Measurements from ENCODE around the gene XRCC4. TPM values are rescaled to one million over a fixed set of nuclear protein-coding genes. Genes with fewer than 3 reads are reported as not detected.

Gene XRCC4
- total and polyA plus RNA-seq, 2 of the 13 experiments (the other 11 are each of a cell fraction or from before 2014, with no cell fraction given): 2.8 to 12.6 TPM

- TF ChIP-seq, protein P1, sequence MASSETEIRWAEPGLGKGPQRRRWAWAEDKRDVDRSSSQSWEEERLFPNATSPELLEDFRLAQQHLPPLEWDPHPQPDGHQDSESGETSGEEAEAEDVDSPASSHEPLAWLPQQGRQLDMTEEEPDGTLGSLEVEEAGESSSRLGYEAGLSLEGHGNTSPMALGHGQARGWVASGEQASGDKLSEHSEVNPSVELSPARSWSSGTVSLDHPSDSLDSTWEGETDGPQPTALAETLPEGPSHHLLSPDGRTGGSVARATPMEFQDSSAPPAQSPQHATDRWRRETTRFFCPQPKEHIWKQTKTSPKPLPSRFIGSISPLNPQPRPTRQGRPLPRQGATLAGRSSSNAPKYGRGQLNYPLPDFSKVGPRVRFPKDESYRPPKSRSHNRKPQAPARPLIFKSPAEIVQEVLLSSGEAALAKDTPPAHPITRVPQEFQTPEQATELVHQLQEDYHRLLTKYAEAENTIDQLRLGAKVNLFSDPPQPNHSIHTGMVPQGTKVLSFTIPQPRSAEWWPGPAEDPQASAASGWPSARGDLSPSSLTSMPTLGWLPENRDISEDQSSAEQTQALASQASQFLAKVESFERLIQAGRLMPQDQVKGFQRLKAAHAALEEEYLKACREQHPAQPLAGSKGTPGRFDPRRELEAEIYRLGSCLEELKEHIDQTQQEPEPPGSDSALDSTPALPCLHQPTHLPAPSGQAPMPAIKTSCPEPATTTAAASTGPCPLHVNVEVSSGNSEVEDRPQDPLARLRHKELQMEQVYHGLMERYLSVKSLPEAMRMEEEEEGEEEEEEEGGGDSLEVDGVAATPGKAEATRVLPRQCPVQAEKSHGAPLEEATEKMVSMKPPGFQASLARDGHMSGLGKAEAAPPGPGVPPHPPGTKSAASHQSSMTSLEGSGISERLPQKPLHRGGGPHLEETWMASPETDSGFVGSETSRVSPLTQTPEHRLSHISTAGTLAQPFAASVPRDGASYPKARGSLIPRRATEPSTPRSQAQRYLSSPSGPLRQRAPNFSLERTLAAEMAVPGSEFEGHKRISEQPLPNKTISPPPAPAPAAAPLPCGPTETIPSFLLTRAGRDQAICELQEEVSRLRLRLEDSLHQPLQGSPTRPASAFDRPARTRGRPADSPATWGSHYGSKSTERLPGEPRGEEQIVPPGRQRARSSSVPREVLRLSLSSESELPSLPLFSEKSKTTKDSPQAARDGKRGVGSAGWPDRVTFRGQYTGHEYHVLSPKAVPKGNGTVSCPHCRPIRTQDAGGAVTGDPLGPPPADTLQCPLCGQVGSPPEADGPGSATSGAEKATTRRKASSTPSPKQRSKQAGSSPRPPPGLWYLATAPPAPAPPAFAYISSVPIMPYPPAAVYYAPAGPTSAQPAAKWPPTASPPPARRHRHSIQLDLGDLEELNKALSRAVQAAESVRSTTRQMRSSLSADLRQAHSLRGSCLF (CRISPR knock-in tag; IDR thresholded peaks at IDR 0.05; ENCODE audit: borderline replicate concordance): no peak
- no peak for TF ChIP-seq ZNF280D (CRISPR knock-in tag; IDR thresholded peaks at IDR 0.05)
- TF ChIP-seq ZSCAN29 (CRISPR knock-in tag; conservative IDR thresholded peaks at IDR 0.05): no peak
- no peak for TF ChIP-seq ZNF224 (CRISPR knock-in tag; IDR thresholded peaks at IDR 0.05)
- no peak for TF ChIP-seq SNRNP70 (IDR thresholded peaks at IDR 0.05; ENCODE audit: low read depth, low read length)
- no peak for TF ChIP-seq ZNF674 (CRISPR knock-in tag; IDR thresholded peaks at IDR 0.05; ENCODE audit: low read depth)
- TF ChIP-seq BHLHE40 (IDR thresholded peaks at IDR 0.05; ENCODE audit: low read length): no peak
Measured at GRCh38 chr5:83095163-83095956, 18.0 kb downstream of the XRCC4 start (continued).
